ENCODE data around the gene WDR75.

WDR75 gene

DNA sequence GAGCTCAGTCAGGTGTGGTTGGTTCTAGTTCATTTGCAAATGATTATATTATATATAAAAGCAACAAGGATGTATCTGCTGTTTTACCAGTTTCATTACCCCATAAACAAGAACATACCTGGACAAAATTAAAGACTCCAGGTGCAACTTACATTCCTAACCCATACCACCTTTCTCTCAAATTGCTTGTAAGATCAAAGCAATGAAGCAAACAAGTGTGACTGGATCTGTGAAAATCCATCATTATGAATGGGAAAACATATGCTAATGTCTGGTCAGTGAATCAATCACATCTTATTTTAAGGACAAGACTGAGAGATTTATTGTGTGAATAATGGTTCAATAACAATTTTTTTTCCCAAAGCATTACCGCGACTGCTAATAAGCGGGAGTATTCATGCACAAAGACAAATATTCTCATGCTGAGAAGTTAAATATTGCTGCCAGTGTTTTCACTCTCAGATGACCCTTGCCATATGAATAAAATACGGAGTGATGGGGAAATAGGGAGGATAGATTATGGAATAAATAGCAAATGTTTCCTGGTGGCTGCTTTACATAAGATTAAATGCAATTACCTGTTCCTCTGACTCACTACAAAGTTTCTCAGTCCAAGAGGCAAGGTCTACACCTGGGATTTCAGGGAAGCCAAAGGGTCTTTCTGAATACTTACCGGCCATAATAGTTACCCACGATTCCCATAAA is 59.3 kb downstream of the WDR75 start:
- DNase-seq (ENCODE audit: low spot score), result no peak

DNA sequence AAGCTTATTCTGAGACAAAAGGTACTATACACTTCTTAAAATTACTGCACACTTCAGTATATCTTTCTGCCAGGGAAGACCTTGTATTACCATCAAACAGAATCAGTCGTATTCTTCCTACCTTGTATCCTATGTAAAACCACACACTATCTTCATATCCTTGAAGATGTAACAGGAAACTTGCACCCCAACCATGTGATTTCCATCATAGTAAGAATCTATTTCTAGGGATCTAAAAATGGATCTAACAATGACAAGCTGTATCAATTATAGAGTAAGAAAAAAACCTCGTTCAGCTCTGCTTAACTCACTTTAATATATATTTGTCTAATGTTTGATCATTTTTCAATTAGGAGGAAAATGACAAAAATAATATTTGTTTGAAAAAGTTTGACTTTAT is 60.2 kb downstream of the WDR75 start:
- no peak for DNase-seq (ENCODE audit: low spot score)

DNA sequence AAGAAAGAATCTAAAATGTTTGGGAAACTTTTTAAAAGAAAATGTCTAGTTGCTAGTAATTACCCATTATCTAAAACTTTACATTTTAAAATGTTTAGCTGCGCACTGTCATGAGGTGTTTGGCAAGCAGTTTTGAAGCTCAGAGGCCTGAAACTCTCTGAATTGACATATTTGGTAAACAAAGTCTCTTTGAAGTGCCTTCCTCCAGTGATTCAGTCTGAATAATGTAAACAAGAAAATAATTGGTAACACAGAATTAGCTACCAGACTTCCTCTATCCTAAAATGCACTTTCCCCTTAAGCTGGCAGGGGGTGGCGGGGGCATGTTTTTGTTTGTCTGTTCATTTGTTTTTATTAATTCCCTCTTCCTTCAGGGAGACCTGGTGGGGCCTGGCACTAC is 61.4 kb downstream of the WDR75 start:
- no peak for DNase-seq (ENCODE audit: low spot score)

DNA sequence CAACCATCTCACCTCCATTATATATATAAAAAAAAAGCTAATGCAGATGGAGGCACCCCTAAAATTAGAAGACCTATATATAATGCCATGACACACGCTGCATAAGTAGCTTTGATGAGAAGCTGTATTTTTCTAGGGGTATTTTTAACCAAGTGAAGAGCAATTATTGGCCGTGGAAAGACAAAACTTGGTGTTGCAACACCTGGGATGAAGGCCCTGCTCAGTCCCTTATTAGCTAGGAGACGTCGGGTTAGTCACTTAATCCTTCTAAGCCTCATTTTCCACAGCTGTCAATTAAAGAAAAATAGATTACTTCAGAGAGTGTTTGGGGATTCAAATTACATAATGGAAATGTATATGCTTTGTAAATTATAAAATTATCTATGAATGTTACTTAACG is 63.0 kb downstream of the WDR75 start:
- DNase-seq (ENCODE audit: low spot score), result no peak

DNA sequence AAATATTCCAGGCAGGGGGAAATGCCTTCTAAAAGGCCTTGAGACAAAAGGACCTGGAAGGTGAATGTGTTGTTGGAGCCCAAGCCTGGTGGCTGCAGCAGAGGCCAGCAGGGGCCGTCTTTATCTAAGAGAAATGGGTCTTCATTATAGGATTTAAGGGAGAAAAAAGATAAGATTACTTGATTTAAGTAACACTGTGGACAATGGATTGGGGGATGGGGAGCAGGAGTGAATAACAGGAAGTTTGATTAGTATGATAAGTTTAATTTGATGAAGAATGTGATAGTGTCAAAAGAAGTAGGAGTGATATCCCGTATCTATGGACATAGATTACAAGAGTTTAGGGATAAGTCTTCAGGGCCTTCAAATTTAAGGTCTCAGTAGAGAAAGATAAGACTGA is 64.2 kb downstream of the WDR75 start:
- no peak for DNase-seq (ENCODE audit: low spot score)

DNA sequence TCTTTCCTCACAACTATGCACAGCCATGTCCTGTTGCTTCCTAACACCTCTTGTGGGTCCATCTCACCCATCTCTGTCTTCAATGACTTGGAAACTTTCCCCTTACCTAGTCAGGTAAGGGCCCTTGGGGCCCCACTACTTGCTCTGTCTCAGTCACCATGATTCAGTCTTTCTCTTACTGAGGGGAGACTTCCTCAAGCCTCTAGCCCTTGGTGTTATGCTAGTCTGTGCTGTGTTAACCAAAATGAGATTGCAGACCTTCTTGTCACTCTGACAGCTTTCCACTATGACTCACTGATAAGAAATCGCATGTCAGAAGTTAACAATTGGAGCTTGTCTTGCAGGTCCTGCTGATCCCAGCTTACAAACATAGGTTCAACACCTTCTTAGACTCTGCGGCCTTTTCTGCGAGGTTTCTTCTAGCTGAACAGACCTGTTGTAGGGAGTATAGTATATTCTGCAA is 65.3 kb downstream of the WDR75 start:
- DNase-seq (ENCODE audit: low spot score), result no peak

DNA sequence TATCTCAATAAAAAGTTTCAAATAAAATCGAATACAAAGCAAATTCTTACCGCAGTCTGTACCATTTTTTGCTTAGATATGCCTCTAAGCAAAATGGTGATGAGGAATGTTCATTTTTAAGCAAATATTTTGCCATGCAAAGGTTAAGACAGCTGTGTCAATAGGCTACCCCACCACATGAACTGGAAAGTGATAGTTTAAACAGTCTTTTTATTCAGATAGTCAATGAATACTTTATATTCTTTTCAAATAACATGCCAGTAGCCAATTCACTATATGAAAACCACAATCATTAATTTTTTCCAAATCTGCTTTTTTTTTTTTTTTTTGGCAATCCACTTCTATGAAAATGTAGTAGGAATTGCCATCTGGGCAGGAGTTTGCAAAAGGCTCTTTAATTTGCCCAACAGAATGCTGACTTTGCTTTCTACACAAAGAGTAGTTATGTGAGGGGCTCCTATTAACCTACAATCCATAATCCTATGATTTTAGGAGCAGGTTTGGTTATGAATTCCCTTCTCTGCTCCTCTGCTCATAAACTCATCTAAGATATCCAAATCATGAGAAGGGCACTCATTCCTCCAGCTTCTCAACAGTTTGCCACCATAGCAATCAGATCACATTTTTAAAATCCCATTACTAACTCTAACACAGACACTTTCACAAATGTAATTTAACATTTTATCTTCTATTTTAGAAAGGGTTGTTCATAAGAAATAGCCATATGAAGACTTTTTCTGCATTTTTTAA is 70.1 kb downstream of the WDR75 start:
- DNase-seq (ENCODE audit: low spot score), result no peak

DNA sequence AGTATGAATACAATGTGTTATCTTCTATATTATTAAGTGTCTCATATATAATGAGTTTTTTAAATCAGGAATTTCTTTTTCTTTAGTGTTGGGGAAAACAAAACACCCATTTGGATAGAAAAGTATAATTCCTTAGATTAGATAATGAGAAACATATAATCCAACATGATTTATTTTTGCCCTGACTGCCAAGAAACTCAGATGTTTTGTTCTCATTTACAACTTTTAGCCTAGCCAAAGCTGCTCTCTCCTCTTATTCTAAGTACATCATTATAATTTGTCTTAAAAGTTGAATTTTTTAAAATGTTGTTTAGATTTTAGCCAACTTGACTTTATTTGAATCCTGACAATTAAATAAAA is 70.7 kb downstream of the WDR75 start:
- DNase-seq (ENCODE audit: low spot score), result no peak

DNA sequence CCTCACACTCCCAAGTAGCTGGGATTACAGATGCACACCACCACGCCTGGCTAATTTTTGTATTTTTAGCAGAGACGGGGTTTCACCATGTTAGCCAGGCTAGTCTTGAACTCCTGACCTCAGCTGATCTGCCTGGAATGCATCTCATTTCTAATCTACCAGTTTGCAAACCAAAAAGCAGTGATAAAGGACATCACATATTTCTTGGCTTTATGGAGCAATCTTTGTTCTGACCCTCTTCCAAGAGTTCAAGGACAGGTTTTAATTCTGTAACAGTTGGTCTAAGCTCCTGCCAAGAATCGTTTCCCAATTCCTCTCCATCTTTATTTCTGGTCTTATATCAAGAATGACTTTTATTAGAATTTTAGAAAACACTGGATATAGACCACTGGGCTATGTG is 71.6 kb downstream of the WDR75 start:
- no peak for DNase-seq (ENCODE audit: low spot score)

DNA sequence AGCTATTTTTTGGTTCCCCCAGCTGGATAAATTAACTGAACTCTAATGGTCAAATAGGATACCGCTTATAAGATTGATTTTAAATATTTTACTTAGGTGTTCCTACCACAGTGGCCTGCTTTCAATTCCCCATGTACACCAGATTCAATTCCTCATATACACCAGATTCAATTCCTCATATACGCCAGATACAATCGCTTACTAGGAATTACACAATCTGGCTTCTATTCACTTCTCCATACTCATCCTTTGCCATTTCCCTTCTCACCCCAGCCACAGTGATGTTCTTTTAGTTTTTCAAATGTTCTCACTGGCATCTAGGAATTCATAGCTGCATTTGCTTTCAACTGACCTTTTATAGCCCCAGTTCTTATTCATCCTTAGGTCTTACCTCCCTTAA is 72.8 kb downstream of the WDR75 start:
- DNase-seq (ENCODE audit: low spot score), result no peak

DNA sequence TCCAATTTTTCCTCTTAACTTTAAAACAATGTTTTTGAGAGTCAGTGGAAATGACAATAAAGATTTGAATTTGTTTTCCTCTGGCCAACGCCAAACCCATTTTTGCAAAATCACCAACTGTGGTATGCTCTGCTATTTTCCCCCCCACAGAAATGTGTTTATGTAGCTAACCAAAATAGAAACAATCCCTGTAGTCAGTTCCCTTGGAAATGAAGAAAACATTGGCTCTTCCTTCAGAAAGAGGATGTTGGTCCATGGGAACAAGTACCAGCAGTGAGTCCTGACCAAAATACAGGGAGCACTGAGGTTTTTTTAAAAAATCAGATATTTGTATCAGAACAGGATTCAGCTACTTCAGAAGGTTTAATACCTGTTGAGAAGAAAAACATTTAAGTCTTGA is 74.0 kb downstream of the WDR75 start:
- DNase-seq (ENCODE audit: low spot score), result no peak

DNA sequence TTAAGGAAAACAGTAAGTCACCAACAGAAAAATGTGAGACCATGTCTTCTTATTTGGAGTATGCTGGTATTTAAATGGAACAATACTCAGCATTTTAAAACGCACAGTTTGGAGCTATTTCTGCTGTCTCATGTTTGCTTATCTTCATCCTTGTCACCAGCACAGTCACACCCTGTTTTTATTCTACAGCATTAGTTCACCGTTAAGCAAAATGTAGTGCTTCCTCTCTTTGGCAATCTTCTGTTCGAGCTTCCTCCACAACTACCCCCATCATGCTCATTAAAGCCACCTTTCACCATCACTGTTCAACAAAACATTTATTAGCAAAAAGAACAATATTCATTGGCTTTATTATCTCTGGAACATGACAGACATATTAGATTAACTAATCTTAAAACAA is 75.3 kb downstream of the WDR75 start:
- DNase-seq (ENCODE audit: low spot score), result no peak

DNA sequence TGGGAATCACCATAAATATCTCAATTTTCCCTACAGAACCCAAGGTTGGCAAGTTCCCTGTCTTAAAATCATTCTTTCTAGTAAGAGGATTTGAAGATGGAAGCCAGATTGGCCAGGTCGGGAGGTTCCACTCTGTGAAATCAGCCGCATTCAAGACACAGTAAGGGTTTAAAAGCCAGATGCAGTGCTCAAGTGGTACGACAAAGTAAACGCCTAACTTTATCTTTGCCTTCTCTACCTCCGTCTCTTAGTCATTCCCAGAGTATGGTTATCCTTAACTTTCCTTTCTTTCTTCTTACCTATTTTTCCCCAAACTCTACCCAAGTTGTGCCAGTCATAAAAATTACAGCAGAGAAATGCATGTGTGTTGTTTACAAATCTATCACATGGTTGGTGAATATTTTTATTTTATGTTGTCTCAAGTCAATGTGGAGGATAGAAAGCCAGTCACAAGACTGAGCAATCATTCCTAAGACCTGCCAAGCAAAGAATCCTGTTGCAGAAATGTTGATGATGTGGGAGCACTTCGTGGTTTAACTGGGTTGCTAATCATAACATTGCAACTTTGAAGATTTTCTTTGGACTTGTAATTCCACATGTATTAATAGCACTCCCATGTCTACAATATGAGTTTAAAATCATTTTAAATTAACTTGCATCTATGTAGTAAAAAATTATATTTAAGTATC is 76.7 kb downstream of the WDR75 start:
- DNase-seq (ENCODE audit: low spot score), result no peak

DNA sequence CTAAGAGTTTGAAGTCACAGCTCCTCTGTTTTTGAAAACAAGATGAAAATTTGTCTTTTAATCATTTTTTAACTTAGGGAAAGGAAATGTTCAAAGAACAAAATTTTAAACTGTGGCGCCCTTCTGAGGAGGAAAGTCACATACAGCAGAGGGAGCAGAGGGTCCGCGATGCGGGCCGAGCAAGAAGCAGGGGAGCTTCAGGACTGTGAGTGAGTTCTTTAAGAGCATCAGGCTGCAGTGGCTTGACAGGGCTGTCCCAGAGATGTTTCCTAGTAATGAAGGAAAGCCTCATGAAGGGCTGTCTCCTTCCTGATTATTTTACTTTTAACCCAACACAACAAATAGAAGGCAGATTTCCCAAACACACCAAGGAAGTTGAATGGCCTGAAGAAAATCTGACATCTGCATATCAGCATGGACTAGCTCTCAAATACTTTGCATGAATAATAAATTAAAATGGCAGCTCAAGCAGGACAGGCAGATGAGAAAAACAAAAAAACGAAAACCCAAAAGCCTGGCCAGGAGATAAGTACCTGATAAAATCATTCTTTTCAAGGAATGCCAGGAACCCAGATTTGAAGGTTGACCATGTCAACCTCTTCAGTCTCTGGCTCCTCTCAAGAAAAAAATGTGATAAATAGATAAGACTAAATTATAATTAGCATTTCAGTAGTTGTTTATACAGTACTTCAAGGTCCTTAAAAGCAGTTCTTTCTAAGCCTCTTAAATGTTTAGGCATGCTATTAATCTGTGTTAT is 78.5 kb downstream of the WDR75 start:
- DNase-seq (ENCODE audit: low spot score), result no peak

DNA sequence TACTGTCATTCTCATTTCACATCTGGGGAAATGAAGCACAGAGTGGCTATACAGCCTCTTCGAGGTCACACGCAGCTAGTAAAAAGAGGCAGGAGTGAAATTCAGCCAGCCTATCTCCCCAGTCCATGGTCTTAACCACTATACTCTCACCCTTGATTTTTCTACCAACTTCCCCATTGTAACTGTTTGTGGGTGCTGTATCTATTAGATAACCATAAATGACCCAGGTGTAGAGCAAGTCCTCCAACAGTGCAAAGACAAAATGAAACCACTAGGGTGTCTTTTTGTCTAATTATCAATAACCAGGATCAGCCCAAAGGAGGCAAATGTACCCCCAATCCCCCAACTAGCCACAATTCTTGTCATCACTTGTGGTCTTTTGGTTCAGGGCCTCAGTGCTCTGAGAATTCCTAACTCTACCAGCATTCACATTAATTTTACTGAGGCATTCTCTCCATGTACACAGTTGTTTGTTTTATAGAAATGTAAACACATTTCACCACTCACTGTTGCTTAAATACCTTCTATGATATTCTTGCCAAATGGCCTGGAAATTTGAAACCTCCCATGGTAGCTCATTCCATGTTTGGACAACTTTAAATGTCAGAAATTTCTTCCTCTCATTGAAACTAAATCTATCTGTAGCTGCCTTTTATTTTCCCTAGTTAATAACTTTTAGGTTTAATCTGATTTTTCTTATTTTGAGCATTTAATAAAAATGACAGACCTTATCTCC is 80.6 kb downstream of the WDR75 start:
- no peak for DNase-seq (ENCODE audit: low spot score)

DNA sequence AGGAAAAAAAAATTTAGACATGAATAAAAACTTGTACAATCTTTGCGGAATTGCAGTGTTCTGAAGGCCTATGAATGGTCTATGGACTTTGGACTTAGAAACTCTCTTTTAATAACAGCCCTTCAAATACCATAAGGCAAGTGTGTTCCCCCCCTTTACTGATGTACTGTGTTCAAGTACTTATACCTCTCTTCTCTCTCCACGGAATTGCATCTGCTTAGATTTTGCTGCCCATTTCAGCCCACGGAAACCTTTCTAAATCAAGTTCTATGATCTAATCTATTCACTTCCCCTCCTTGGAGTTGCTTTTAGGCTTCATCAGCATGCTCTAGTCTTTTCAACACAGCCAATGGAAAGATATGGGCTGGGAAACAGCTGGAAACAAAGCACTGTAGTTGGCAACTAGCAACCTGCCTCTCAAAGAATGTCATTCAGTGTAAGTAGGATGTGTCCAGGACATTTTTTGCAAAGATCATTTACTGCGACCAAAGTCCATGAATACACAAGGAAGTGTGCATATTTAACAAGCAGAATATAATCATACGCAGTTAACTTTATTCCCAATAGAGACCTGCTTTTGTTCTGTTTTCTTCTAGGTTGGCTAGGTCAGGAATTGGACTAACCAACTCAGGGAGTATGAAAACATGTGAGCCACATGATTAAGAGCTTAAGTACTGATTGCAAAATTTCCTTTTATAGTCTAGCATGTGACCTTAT is 81.3 kb downstream of the WDR75 start:
- DNase-seq (ENCODE audit: low spot score), result no peak

DNA sequence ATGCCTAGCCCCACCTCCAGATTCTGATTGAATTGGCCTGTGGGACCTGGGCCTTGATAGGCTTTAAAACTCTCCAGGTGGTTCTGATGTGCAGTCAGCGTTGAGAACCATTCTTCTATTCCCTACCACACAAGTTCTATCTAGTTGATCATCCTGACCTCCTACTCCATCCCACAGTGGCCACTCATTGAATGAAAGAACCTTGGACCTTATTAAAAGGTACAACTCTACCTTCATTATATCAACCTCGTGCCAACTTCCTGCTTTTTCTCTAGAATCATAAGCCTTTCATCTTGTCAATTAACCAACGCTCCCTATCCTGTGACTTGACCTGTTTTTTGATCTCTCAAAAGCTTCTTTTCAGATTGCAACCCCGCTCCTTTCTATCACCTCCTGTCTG is 83.5 kb downstream of the WDR75 start:
- DNase-seq (ENCODE audit: low spot score), result no peak

Measured in CD4-positive, alpha-beta T cell treated with Interleukin-2 at 100 ng/mL for 4 hours (primary cell).